T47D (cell line): Measurements from ENCODE around the gene KCNA5.

Experiments used
- DNase-seq, 2 experiments: peaks; one replicate each; pipeline versions ENCODE4 v3.0.0 to v3.0.0-alpha.2; 2011 to 2012; ENCODE audit warnings: low read depth in 1 of 2, low spot score in 1 of 2
- JUND ChIP-seq: IDR thresholded peaks from 2 replicates; pipeline ENCODE4 v1.6.1; 2012; ENCODE audit warnings: low read depth
- in situ Hi-C: cut with HindIII; loops from 2 replicates; pipeline ENCODE4 v1.10.0; 2016; ENCODE audit warnings: low sequenced_read_pairs, low pct_unique_long_range_greater_than_20kb

Gene KCNA5

DNA sequence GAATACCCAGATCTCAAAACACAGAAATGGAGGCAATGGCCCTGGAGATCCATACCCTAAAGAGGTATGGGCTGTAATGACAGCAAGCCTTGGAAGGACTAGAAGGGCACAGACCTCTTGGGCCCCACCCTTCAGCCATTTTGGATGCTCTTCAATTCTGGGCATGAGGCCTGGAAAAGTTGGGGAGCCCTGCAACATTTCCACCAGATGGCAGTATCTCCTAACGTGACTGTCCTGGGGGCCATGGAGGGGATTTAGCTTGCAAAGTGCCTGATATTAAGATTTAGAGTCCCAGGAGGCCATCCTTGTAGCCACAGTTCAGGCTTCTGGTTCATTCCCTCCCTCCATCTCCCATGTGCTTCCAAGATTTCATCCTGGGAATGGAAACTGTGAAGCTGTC is 30.2 kb downstream of the KCNA5 start:
- in situ Hi-C loops: no loop called here
- TF ChIP-seq JUND: no peak
- no peak for DNase-seq

GRCh38 chr12:5076761-5077160 is 33.1 kb downstream of the KCNA5 start:
- DNase-seq: no peak
- in situ Hi-C loops: no loop called here

GRCh38 chr12:5078423-5078822 is 34.7 kb downstream of the KCNA5 start:
- no peak for TF ChIP-seq JUND
- no peak for DNase-seq

More at GRCh38 chr12:5076761-5077160, 33.1 kb downstream of the KCNA5 start:
- TF ChIP-seq JUND: no peak

GRCh38 chr12:5081016-5081415 is 37.3 kb downstream of the KCNA5 start:
- DNase-seq: peak in 1 of 2 experiments; percentile 16
- TF ChIP-seq JUND: no peak
- in situ Hi-C loops: no loop called here

More at GRCh38 chr12:5078423-5078822, 34.7 kb downstream of the KCNA5 start:
- in situ Hi-C loops: no loop called here

- in situ Hi-C loops: no loop called here
- TF ChIP-seq JUND: no peak
- DNase-seq: peak; percentile 12 to 33
Observed at GRCh38 chr12:5083955-5084849, 40.5 kb downstream of the KCNA5 start.

DNA sequence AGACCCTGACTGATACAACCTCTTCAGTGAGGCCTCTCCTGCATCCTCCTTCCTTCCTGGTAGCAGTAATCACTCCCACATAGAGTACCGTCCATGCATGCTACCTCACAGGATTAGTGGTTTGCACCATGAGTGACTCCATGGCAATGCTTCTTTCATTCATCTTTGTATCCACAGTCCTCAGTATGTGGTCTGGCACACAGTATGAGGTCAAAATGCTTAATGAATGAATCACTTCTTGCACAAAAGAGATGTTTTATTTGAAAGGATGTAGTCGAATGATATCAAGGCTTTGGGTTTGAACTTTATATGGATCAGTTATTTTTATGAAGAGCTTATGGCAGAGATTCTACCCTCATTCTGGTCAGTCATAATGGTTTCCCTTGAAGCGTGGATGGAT is 42.2 kb downstream of the KCNA5 start:
- DNase-seq: no peak
- in situ Hi-C loops: no loop called here
- TF ChIP-seq JUND: no peak

- in situ Hi-C loops: no loop called here
- DNase-seq: no peak
- no peak for TF ChIP-seq JUND
Observed at GRCh38 chr12:5087831-5088554, 44.3 kb downstream of the KCNA5 start.

- no peak for DNase-seq
- in situ Hi-C loops: no loop called here
- TF ChIP-seq JUND: no peak
Observed at GRCh38 chr12:5088586-5089264, 45.0 kb downstream of the KCNA5 start.

GRCh38 chr12:5094551-5094950 is 50.9 kb downstream of the KCNA5 start:
- no peak for DNase-seq
- TF ChIP-seq JUND: no peak
- in situ Hi-C loops: no loop called here

GRCh38 chr12:5094986-5095385 is 51.3 kb downstream of the KCNA5 start:
- in situ Hi-C loops: no loop called here
- TF ChIP-seq JUND: no peak
- DNase-seq: no peak
